Endothelial cell of umbilical vein (primary cell): ENCODE measurements around the gene PEDS1.

Source experiments
- EZH2 ChIP-seq: IDR thresholded peaks from 2 replicates; pipeline ENCODE4 v1.6.1; 2012; ENCODE audit warnings: borderline replicate concordance, low read depth, mild to moderate bottlenecking, moderate library complexity, low read length, inconsistent platforms; ENCODE audit not compliant: severe bottlenecking
- POLR2A ChIP-seq: IDR thresholded peaks from 2 replicates; pipeline ENCODE4 v1.6.1; 2012; ENCODE audit warnings: low read depth, mild to moderate bottlenecking, control low read depth, low read length
- POLR2AphosphoS5 ChIP-seq: IDR thresholded peaks from 2 replicates; pipeline ENCODE4 v1.6.1; 2012; ENCODE audit warnings: low read depth, mild to moderate bottlenecking, control low read depth, low read length, moderate library complexity; ENCODE audit not compliant: insufficient read depth
- TF ChIP-seq, protein P1 (sequence below), 2 donors: IDR thresholded peaks; 1 replicate in 1 of 2; 2 replicates in 1 of 2; pipeline ENCODE4 v1.5.1; 2011; ENCODE audit warnings: low read length in 2 of 2, mild to moderate bottlenecking in 2 of 2, moderate library complexity in 2 of 2, control low read depth in 1 of 2, inconsistent platforms in 1 of 2, low read depth in 1 of 2; ENCODE audit not compliant: insufficient read depth in 1 of 2; ENCODE audit errors: extremely low read depth in 1 of 2

DNA sequence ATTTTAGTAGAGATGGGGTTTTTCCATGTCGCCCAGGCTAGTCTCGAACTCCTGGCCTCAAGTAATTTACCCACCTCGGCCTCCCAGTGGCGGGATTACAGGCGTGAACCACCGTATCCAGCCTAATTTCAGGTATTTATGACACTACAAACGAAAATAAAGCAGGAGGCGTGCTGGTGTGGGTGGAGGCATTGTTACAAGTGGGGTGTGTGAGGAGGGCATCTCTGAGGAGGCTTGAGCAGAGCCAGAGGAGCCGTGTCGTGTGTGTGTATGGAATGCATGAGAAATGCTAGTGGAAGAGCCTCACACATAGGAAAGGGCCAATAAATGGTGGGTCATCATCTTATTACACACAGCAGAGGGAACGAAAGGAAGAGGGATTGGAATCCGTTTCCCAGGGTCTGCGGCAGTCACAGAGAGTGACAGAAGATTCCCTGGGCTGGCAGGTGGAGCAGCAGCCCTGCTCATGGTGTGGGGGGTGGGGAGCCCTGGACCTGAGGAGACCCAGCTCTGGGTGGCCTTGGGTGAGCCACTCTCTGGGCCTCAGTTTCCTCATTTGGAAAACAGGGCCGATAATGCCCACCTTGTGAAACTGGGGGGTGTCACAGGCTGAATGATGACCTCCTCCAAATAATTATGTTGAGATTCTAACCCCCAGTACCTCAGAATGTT, 17.2 kb upstream of the PEDS1 start:
- TF ChIP-seq, protein P1, sequence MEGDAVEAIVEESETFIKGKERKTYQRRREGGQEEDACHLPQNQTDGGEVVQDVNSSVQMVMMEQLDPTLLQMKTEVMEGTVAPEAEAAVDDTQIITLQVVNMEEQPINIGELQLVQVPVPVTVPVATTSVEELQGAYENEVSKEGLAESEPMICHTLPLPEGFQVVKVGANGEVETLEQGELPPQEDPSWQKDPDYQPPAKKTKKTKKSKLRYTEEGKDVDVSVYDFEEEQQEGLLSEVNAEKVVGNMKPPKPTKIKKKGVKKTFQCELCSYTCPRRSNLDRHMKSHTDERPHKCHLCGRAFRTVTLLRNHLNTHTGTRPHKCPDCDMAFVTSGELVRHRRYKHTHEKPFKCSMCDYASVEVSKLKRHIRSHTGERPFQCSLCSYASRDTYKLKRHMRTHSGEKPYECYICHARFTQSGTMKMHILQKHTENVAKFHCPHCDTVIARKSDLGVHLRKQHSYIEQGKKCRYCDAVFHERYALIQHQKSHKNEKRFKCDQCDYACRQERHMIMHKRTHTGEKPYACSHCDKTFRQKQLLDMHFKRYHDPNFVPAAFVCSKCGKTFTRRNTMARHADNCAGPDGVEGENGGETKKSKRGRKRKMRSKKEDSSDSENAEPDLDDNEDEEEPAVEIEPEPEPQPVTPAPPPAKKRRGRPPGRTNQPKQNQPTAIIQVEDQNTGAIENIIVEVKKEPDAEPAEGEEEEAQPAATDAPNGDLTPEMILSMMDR (IDR thresholded peaks at IDR 0.05; ENCODE audit: extremely low read depth in 1 of 2, insufficient read depth in 1 of 2, low read depth in 1 of 2, low read length in 2 of 2), result no peak
- TF ChIP-seq POLR2AphosphoS5 (no peak), EZH2 (no peak), POLR2A (no peak)
